Hepatocyte (in vitro differentiated cells): ENCODE results near the gene MAP7.

Experiments
- EZH2 ChIP-seq: fragments of 200-600 bp; sonication (generic); IDR thresholded peaks from 2 replicates; pipeline ENCODE4 v1.6.1; 2016; ENCODE audit warnings: antibody characterized with exemption, mild to moderate bottlenecking, borderline replicate concordance
- TF ChIP-seq, protein P1 (sequence below): fragments of 200-600 bp; sonication (generic); IDR thresholded peaks from 2 replicates; pipeline ENCODE4 v1.5.1; 2016; ENCODE audit warnings: antibody characterized with exemption, mild to moderate bottlenecking; ENCODE audit not compliant: poor library complexity

DNA sequence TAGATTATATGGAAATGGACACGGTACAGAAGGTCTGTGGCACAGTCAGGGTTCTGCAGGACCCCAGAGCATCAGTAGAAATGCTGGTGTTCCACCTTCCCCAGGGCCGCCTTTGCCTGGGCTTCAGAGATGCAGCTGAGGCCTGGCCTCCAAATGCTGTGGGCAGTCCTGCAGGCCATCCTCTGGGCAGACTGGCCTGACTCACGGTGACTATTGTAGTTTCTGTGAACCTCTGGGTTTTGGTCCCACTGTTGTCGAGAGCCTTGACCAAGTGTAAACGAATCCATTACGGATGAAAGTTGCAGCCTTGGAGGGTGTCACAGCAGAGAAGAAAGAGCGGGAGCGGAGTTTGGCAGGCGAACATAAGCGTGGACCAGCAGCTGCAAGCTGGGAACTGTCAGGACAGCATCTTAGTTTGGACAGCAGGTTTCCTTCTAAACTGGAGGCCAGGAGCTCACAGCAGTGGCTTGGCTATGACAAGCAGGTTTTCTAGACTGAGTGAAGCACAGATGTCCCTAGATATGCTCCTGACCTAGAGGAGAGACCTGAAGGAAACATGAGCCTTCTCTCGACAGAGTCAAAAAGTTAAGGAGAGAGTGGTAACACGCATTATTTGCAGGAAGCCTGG is 214.4 kb downstream of the MAP7 start:
- TF ChIP-seq, protein P1, sequence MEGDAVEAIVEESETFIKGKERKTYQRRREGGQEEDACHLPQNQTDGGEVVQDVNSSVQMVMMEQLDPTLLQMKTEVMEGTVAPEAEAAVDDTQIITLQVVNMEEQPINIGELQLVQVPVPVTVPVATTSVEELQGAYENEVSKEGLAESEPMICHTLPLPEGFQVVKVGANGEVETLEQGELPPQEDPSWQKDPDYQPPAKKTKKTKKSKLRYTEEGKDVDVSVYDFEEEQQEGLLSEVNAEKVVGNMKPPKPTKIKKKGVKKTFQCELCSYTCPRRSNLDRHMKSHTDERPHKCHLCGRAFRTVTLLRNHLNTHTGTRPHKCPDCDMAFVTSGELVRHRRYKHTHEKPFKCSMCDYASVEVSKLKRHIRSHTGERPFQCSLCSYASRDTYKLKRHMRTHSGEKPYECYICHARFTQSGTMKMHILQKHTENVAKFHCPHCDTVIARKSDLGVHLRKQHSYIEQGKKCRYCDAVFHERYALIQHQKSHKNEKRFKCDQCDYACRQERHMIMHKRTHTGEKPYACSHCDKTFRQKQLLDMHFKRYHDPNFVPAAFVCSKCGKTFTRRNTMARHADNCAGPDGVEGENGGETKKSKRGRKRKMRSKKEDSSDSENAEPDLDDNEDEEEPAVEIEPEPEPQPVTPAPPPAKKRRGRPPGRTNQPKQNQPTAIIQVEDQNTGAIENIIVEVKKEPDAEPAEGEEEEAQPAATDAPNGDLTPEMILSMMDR = no peak
- no peak for TF ChIP-seq EZH2
